HG02885 (cell line): ENCODE measurements around the gene C1orf198.

Experiments used
- ATAC-seq: cut with Tn5 transposase; IDR thresholded peaks from one replicate; pipeline ENCODE4 v1.9.1; 2021; ENCODE audit warnings: mild to moderate bottlenecking; ENCODE audit not compliant: unreplicated experiment, poor library complexity

C1orf198 gene

DNA sequence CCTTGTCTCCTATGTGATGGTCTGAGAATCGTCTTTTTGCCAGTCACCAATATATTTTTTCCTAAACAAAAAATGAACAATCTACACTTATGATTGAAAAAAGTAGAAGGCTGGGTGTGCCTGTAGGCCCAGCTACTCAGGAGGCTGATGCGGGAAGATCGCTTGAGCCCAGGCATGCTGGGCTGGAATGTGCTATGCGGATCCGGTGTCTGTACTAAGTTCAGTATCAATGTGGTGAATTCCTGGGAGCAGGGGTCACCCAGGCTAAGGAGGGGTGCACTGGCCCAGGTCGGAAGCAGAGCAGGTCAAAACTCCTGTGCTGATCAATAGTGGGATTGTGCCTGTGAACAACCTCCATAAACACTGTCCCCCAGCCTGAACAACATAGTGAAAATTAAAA lies 25.7 kb upstream of the C1orf198 start:
- no peak for ATAC-seq

DNA sequence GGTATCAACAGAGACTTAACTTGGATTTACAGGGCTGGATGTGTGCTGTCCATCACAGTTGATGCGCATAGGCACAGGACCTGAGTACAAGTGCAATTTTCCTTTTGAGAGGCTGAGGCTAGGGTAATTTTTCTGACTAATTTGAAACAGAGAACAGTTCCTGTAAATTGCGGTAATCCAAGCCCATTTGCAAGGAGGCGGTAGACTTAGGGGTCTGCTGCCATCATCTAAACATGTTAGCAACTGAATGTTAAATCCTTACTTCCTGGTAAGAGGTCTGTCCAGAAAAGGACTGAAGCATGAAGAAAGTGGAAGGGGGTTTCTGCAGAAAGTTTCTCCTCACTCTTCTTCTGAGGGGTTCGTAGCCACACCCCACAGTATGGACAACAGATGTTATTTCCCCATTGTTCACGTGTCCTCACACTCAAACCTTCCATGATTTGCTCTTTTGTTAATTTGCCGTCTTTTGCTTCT lies 23.7 kb upstream of the C1orf198 start:
- no peak for ATAC-seq

DNA sequence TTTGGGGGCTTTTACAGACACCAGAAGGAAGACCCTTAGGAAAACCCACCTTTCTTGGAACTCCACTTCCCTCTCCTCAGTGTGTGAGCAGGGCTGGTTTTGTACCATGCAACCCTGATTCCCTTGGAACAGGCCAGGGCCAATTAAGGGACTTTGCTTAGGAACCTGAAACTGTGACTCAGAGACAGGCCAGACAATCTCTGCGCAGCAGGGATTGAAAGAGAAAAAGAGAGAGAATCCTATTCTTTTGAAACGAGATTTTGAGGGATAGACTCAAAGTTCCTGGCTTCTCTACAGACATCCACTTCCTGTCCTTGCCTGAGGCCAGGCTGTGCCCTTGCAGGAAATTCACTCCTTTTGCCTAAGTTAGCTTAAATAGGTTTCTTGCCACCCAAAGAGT lies 23.1 kb upstream of the C1orf198 start:
- no peak for ATAC-seq

DNA sequence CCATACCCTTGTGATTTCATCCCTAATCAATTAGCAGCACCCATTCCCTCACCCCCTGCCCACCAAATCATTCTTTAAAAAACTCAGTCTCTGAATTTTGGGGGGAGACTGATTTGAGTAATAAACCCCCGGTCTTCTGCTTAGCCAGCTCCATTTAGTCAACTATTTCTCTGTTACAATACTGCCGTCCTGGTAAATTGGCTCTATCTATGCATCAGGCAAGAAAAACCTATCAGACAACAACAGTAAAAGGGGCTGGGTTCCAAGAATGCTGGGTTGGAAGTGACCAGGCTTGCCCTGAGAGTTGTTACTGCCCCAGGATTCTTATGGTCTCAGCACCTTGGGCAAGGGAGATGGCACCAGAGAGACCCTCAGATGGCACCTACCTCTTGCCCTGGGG lies 16.3 kb upstream of the C1orf198 start:
- ATAC-seq, result no peak

DNA sequence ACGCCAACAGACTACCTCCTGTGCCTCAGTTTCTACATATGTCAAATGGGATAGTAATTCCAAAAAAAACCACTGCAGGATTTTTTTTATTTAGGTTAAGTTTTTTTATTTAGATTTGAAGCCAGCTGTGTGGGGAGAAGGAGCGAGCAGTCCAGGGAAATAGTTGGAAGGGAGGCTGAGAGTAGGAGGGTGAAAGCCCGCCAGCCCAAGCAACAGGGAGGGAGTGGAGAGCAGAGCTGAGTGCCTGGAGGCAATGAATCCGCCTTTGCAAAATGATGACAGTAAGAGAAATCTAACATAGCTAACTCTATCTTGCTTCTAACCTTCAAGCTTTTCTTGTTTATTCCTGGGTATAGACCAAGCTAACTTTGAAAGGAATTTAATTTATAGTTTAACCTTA lies 15.6 kb upstream of the C1orf198 start:
- ATAC-seq, result no peak

DNA sequence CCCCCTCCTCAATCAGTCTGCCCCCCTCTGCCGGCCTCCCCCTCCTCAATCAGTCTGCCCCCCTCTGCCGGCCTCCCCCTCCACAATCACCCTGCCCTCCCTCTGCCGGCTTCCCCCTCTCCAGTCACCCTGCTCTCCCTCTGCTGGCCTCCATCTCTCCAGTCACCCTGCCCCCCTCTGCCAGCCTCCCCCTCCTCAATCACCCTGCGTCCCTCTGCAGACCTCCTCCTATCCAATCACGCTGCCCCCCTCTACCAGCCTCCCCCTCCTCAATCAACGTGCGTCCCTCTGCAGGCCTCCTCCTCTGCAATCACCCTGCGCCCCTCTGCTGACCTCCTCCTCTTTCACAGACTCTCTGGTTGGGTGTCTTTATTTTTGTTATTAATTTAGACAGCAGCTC lies 11.5 kb upstream of the C1orf198 start:
- ATAC-seq, result no peak

DNA sequence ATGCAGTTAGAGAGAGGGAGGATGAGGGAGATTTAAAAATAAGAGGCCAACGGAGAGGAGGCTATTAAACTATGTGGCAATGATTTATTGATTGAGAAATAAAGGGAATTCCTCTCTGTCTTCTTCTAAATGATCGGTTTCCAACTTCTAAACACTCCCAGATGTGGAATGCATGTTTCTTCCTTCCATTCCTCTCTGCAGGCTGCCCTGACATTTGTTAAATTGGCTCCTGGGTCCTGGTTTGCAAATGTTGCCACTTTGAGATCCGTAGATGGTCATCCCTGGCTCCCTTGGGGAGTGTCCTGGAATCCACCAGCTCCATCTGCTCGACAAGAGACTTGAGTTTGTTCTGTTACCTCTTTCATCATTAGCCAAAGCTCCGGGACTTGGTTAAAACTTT lies 10.3 kb upstream of the C1orf198 start:
- no peak for ATAC-seq

DNA sequence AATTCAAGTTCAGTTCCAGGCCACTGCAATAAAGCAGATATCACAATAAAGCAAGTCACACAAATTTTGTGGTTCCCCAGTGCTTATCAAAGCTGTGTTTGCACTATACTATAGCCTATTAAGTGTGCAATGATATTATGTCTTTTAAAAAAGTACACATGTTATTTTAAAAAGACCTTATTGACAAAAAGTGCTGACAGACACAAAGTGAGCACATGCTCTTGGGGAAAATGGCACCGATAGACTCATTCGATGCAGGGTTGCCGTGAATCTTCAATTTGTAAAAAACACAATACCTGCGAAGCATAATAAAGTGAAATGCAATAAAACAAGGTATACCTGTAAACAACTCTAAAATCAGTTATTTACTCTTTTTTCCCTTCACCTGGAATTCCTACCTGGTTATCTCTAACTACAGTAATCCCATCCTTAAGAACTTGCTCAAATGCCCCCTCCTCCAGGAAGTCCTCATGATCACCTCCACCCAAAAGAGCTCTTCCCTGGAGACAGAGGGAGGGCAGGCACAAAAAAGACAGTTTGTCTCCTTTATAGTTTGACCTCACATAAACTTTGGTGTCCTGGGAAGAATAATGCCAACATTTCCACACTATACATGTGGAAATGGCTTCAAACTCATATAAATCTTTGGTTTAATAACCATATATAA lies 9.7 kb upstream of the C1orf198 start:
- no peak for ATAC-seq

DNA sequence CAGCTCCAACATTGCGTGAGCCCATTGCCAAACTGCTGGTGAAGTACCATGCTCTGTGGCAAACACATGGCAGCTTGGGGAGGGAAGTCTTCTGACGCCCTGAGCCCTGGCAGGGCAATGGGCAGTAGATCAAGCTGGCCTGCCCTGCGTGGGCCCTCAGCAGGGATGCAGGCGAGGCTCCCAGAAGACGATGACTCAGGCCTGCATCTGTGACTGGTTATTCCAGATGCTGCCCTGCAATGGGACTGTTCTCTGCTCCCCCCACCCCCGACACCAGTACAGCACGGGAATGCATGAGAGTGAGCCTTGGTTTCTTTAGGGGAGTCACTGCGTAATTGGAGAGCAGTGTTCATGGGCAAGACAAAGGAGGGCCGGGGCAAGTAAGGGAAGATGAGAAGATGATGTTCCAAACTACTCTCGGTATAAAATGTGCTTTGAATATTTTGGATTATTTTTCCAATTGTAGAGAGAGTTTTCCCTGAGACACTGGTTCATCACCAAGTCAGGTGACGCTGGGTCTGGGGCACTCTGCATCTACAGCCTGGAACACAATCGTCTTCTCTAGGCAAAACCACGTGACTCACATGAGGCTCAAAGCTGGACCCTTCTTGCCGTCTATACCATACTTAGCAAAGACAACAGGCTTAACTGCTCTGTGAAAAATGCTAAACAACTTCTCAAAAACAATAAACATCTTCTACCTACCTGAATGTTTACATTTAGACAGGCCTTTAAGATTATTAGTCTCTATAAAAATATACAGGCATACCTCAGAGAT lies 9.0 kb upstream of the C1orf198 start:
- no peak for ATAC-seq

DNA sequence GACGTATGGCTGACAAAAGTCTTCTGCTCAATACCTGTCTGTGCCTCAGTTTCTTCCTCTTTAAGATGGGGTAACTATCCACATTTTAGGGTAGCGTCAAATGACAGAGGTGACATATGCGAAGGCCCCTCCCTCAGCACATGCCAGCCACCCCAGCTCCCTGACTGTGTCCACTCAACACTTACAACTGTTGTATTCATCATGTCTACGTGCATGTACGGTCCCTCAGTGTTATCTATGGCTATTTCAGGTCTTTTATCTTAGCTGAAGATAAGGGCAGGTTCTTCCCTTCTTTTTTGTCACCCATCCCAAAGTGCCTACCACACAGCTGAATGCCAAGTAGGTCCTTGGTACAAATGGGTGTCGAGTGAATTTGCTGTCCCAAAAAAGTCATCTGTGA lies 8.3 kb upstream of the C1orf198 start:
- ATAC-seq, result no peak

DNA sequence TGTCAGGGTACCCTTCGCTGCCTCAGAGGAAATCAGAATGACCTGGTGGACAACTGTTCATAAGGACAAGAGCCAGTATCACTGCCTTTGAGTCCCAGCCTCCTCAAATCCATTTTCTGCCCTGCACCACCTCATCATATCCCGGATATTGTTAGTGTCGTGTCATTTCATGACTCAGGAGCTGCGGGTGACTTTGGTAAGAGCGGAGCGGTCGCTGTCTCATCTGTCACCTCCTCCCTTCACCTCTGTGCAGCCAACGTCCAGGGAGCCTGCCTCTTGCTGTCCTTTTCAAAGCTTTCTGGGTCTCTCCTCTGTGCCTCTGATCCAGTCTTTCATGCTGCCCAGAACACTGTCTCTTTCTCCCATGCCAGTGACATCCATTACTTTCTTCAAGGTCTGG lies 7.0 kb upstream of the C1orf198 start:
- no peak for ATAC-seq

DNA sequence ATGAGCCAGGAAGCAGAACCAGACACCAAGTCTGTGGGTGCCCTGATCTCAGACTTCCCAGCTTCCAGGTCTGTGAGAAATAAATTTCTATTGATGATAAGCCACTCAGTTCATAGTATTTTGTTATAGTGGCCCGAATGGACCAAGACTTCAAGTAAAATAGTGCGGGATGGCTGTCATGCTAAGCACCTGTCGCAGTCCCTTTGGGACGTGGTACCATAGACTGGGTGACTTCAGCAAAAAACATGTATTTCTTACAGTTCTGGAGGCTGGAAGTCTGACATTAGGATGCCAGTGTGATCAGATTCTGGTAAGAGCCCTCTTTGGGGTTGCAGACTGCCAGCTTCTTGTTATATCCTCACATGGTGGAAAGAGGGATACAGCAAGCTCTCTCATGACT lies 2.6 kb upstream of the C1orf198 start:
- ATAC-seq, result no peak

DNA sequence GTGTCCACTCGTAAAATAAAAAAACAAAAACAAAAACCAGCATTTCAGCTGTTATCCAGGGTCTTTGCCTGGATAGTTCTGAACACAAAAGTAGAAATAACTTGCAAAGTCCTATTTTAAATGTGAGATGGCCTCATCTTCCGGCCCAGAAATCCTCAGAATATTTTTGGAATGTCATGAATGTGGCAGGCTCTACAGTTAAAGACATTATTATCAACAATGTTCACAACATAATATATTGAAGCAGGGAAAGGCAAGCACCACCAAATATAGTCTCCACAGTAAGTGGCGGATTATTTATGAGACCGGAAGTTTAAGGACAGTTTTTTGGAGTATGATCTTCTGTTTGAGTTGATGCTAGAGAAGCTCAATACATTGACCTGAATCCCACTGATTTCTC lies 1.2 kb upstream of the C1orf198 start:
- no peak for ATAC-seq

DNA sequence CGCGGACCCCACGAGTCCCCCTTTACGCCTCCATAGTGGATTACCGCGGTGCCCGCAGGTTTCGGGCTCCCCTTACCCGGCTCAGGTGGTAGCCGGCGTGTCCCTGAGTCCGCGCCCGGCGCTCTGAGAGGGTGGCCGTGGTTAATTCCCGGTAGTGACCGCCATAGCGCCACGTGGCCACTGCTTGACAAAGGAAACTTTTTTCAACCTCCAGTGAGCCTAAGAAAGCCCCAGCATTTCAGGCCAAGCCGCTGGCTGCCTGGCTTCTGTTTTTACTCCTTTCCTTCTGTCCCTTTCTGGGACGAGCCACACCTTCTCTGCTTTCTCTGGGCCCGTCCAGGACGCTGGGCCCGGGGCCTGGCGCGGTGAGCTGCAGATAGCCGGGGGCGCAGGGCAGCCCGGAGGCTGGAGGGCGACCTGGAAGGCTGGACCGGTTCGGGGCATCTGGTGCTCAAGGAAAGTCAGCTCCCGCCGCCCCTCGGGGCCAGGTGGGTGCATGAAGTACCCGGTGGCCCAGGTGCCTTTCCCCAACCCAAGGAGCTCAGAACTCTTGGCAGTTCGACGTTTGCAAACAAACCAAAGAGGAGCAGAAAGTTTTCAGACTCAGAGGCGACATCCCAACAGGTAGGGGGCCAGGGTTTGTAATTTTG lies 540 bp upstream of the C1orf198 start:
- ATAC-seq, result peak; percentile 48

DNA sequence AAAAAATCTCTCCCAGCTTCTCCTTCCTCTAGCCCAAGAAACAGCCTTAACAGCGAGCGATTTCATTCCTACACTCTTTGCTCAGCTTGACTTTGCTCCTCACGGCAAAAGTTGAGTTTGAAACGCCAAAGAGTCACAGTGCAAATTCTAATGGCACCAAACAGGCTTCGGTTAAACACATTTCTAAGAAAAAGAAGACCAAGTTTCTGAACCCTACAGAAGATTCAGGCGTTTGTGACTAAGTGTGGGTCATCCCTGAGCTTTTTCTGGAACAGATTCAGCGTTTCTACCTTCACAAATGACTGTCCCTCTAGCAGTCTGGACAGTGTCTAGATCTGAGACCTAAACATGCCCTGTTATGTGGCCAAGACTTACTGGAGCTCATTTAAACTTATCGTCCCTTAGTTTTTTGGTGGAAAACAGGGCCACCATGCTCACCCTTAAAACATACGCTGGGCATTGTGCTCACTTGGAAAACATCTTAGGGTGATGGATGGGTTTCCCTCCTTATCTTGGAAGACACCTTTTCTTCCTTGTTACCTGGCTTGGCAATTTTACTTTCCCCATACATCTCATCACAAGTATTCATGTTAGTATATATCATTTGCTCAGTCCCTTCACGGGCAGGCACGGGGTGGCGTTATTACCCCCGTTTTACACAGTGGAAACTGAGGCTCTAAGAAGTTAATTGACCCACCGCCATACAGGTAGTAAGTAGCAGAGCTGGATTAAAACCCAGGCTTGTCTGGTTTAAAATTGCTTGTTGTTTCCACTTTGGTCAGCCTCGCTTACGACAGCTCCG lies 1.0 kb downstream of the C1orf198 start:
- peak; percentile 2 for ATAC-seq

DNA sequence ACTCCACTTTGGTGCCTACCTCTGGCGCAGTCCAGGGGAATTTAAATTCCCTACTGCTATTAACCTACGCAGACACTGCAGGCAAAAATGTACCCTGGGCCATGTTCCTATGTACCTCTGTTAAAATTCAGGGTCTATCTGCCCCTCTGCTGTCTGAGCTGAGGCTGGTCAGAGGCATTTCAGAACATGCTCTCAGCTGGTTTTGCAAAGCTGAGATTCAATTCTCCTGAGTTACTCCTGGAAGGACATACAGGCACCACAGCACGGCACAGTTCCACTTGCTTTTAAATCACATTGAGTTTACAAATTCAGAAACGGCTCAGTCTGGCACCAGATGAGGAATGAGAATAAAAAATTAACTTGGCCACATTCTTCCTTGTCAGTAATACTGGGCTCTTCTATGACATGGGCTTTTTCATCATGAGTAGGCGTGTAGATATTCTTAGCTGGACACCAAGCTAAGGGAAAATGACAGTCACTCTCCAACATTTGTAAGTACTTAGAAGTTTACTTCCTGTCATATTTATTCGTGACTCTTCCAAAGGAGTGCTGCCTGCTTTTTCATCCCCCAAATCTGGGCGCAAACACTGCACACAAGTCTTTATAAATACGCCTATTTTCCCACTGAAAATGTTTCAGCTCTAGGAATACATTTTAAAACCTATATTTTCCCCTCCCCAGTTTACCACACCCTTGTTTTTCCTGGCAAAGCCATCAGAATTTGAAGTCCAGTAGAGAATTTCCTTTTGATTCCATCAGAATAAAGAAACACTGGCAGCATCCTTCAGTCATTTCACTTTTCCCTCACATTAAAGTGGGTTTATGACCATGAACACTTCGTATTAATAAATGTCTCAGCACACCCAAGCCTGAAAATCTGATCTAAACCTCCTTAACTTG lies 1.9 kb downstream of the C1orf198 start:
- no peak for ATAC-seq

DNA sequence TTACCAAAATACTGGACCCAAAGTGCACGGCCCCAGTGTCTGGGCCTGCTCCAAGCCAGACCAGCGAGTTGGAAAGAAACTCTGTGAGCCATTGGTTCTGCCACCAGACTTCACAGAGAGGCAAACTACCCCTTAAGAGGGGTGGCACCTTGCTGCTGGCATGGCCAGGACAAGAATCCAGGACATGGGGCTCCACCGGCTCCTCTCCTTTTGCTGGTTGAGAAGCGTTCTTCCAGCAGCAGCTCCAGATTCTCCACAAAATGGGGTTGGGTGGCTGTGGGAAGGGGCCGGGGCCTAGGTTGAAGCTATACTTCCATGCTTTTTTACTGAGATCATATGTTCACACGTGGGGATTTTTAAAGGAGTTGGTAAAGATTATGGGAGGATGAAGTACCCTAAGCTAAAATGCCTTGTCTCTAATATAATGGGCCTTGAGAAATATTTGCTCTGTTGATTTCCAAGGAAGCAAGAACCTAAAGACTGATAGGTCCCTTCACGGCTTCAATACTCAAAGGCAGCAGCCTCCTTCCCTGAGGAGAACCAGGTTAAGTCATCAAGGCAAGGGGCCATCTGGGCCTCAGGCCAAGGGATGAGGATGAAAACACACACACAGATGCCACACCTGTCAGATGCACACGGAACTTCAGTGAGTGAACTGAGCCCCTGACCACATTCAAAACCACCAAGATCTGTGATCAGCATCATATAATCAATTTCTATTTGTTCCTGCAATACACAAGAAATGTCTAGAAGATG lies 3.1 kb downstream of the C1orf198 start:
- ATAC-seq, result no peak

DNA sequence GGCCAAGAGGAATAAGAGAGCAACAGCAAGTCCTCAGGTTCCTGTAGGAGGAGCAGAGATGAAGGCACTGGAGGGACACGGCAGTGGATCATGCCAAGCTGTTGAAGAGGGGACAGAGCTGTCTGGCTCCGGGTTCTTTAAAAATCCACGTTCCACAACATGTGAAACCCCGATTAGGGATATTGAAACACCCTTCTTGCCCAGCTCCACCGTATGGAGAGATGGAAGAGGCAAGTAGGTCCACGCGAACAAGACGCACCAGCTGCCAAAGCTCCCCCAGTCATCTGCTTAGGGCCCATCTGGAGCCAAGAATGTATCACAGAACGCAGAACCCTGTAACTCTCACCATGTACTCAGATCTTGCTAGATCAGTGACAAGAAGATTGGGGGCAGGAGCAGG lies 3.9 kb downstream of the C1orf198 start:
- ATAC-seq, result no peak

DNA sequence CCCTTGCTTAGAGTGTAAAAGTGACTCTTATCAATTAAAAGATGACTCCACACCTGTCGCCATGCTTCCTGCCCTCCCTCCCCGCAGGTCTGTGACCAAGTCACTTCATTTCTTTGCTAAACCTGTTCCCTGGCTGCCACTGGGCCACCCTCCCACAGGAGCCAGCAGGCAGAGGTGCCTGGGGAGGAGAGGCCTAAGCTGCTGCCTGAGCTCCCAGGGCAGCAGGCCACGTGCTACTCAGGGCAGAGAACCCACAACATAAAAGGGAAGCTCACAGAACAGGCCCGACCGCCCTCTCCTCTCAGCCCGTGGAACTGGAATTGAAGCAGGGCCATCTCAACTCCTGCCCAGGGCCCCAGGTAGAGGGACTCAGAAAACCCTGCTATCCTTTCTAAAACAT lies 4.9 kb downstream of the C1orf198 start:
- ATAC-seq, result no peak
